Neutrophil (primary cell): ENCODE data around the gene TMEM200C.

Source experiments
- H3K27ac ChIP-seq: fragments of 200-600 bp; sonication (generic); 2 replicates; pipeline ENCODE4 v1.5.1; 2016; ENCODE audit warnings: mild to moderate bottlenecking, moderate library complexity
- H3K27me3 ChIP-seq: fragments of 200-600 bp; sonication (generic); 2 replicates; pipeline ENCODE4 v1.6.0; 2016; ENCODE audit warnings: mild to moderate bottlenecking
- H3K36me3 ChIP-seq: fragments of 200-600 bp; sonication (generic); 2 replicates; pipeline ENCODE4 v1.5.1; 2017
- H3K4me1 ChIP-seq, 2 experiments: fragments of 200-600 bp in 1 of 2; sonication (generic) in 1 of 2; 1 replicate in 1 of 2; 2 replicates in 1 of 2; pipeline versions ENCODE4 v1.5.1 to v1.6.1; 2013 to 2016; ENCODE audit warnings: low read depth in 1 of 2, low read length in 1 of 2, mild to moderate bottlenecking in 1 of 2, moderate library complexity in 1 of 2; ENCODE audit not compliant: control insufficient read depth in 1 of 2, insufficient read depth in 1 of 2
- H3K4me3 ChIP-seq, 2 experiments: fragments of 200-600 bp in 1 of 2; sonication (generic) in 1 of 2; 1 replicate in 1 of 2; 2 replicates in 1 of 2; pipeline ENCODE4 v1.5.1; 2013 to 2016; ENCODE audit warnings: low read depth in 1 of 2, low read length in 1 of 2, mild to moderate bottlenecking in 1 of 2, moderate library complexity in 1 of 2
- H3K9me3 ChIP-seq: fragments of 200-600 bp; sonication (generic); 2 replicates; pipeline ENCODE4 v1.5.1; 2016
- TF ChIP-seq, protein P1 (sequence below): fragments of 200-600 bp; sonication (generic); IDR thresholded peaks from 2 replicates; pipeline ENCODE4 v1.5.1; 2016; ENCODE audit warnings: antibody characterized with exemption

The TMEM200C gene

GRCh38 chr18:5939801-5940667 lies 44.7 kb upstream of the TMEM200C start:
- Histone ChIP-seq H3K27ac (no peak overlapping the region), H3K9me3 (no peaks in the 10 kb centered on the region), H3K4me3 (no peak overlapping the region), H3K36me3 (no peaks in the 10 kb centered on the region), H3K27me3 (peaks cover 4% of the 10 kb centered on the region), H3K4me1 (no peaks in the 10 kb centered on the region)
- TF ChIP-seq, protein P1, sequence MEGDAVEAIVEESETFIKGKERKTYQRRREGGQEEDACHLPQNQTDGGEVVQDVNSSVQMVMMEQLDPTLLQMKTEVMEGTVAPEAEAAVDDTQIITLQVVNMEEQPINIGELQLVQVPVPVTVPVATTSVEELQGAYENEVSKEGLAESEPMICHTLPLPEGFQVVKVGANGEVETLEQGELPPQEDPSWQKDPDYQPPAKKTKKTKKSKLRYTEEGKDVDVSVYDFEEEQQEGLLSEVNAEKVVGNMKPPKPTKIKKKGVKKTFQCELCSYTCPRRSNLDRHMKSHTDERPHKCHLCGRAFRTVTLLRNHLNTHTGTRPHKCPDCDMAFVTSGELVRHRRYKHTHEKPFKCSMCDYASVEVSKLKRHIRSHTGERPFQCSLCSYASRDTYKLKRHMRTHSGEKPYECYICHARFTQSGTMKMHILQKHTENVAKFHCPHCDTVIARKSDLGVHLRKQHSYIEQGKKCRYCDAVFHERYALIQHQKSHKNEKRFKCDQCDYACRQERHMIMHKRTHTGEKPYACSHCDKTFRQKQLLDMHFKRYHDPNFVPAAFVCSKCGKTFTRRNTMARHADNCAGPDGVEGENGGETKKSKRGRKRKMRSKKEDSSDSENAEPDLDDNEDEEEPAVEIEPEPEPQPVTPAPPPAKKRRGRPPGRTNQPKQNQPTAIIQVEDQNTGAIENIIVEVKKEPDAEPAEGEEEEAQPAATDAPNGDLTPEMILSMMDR: no peak

GRCh38 chr18:5937795-5938194 lies 42.5 kb upstream of the TMEM200C start:
- no peaks in the 10 kb centered on the region for H3K9me3 ChIP-seq
- H3K36me3 ChIP-seq: no peaks in the 10 kb centered on the region
- no peak overlapping the region for H3K27ac ChIP-seq
- TF ChIP-seq, protein P1: no peak
- no peak overlapping the region for H3K4me3 ChIP-seq
- peaks cover 4% of the 10 kb centered on the region for H3K27me3 ChIP-seq
- H3K4me1 ChIP-seq: no peaks in the 10 kb centered on the region

DNA sequence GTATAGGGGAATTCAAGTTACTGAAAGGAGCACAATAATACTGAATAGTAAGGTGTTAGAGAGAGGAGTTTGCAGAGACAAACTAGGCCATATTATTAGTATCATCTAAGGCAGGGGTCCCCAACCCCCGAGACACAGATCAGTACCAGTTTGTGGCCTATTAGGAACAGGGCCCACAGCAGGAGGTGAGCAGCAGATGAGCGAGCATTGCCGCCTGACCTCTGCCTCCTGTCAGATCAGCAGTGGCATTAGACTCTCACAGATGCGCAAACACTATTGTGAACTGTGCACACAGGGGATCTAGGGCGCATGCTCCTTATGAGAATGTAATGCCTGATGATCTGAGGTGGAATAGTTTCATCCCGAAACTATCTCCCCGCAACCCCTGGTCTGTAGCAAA lies 41.8 kb upstream of the TMEM200C start:
- TF ChIP-seq, protein P1: no peak
- Histone ChIP-seq H3K27ac (no peak overlapping the region), H3K9me3 (no peaks in the 10 kb centered on the region), H3K4me3 (no peak overlapping the region), H3K36me3 (no peaks in the 10 kb centered on the region), H3K4me1 (no peaks in the 10 kb centered on the region), H3K27me3 (no peaks in the 10 kb centered on the region)

GRCh38 chr18:5930789-5931188 lies 35.5 kb upstream of the TMEM200C start:
- Histone ChIP-seq H3K4me1 (no peaks in the 10 kb centered on the region), H3K4me3 (no peak overlapping the region), H3K9me3 (no peaks in the 10 kb centered on the region), H3K36me3 (no peaks in the 10 kb centered on the region), H3K27me3 (no peaks in the 10 kb centered on the region), H3K27ac (no peak overlapping the region)
- TF ChIP-seq, protein P1: no peak

DNA sequence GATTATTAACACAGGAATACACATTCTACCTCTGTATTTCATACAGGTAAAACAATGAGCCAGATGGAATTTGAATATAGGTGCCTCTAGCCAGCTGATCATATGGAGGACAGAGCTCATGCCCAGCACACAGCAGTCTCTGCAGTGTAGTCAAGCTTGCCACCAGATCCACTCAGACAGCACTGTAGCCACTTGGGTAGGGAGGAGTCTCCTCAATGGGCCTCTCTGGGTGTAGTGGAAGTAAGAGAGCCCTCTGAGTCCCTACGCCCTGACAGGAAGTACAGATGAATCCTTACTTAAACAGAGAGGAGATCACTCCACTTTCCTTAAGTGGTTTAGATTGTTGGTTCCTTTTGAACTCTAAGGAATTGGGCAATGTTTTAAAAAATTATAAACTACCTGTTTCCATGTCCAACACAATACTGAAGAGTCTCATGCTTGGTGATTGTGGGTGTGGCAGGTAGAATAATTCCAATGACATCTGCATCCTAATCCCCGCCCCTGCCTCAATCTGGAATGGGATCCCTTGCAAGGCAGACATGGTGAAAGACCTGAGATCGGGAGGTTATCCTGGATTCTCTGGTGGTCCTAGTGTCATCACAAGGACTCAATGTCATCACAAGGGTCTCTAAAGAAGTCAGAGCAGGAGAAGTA lies 23.0 kb upstream of the TMEM200C start:
- no peaks in the 10 kb centered on the region for H3K4me1 ChIP-seq
- no peak overlapping the region for H3K27ac ChIP-seq
- no peak overlapping the region for H3K4me3 ChIP-seq
- H3K9me3 ChIP-seq: no peaks in the 10 kb centered on the region
- TF ChIP-seq, protein P1: no peak
- H3K36me3 ChIP-seq: no peaks in the 10 kb centered on the region
- H3K27me3 ChIP-seq: no peaks in the 10 kb centered on the region
